Left kidney (tissue), 8 donors: ENCODE data around the gene SAA2. TPM values are rescaled to one million over a fixed set of nuclear protein-coding genes. Genes with fewer than 3 reads are reported as not detected.
"Not testable (repeated sequence)": the region's sequence is repeated elsewhere in the genome, so short reads cannot be mapped to it uniquely, and the experiment has no call there.

Experiments used
- DNase-seq: peaks from one replicate; pipeline ENCODE4 v3.0.0-alpha.2; 2013
- long read RNA-seq, 8 donors: transcript quantifications; one replicate each; lab custom pipeline, GENCODE V29; 2026
- polyA plus RNA-seq: library from polyadenylated mRNA; unstranded; fragments of 120-200 nt; gene quantifications from one replicate; pipeline ENCODE4 v1.2.1, GENCODE V29; 2013; ENCODE audit not compliant: insufficient read length

The SAA2 gene
- polyA plus RNA-seq: not detected
- long read RNA-seq, donor 1: 0 reads
- long read RNA-seq, donor 2: 0 reads
- long read RNA-seq, donor 3: 0 reads
- long read RNA-seq, donor 4: 0 reads
- long read RNA-seq, donor 5: 0 reads
- long read RNA-seq, donor 6: 0 reads
- long read RNA-seq, donor 7: 0 reads
- long read RNA-seq, donor 8: 0 reads

GRCh38 chr11:18248561-18248960, at the start of gene SAA2:
Gene SAA2, minus strand, starts transcription at chr11:18248668. Its CDS starts 657 bp downstream, at chr11:18248011.
- DNase-seq: no peak

DNA sequence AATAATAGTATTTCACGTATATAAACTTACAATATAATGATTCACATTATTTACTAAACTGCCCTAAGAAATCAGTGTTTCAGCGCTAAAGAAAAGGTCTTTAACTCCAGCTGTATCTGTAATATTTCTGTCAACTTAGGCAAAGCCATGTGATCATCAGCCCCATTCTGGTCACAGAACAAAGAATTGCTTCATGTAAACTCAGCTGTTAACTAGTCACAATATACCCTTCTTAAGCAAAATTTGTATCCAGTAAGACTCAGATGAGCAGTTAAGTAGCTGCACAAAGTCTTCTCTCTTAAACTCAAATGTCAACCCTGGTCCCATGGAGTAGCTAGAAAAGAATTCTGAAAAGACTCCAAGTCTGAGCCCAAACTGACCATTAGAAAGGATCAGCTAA, 46.8 kb upstream of the SAA2 start:
- no peak for DNase-seq

DNA sequence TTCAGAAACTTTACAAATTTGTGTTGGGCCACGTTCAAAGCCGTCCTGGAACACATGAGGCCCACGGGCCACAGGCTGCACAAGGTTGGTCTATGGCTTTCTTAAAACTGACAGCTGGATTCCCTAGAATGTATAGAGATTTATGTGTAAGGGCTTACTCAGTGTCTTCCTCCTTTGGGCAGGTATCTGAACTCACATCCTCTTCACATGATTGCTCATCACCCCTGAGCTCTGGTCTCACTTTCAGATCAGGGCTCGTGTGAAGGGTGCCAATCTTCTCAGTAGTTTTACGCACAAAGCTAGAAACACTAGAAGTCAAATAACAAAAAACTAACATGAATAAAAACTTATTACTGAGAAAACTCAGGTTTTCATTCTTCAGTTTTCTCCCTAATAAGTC, 46.4 kb upstream of the SAA2 start:
- no peak for DNase-seq

- DNase-seq: no peak
These were observed 40.4 kb upstream of the SAA2 start for GRCh38 chr11:18288911-18289310.

DNA sequence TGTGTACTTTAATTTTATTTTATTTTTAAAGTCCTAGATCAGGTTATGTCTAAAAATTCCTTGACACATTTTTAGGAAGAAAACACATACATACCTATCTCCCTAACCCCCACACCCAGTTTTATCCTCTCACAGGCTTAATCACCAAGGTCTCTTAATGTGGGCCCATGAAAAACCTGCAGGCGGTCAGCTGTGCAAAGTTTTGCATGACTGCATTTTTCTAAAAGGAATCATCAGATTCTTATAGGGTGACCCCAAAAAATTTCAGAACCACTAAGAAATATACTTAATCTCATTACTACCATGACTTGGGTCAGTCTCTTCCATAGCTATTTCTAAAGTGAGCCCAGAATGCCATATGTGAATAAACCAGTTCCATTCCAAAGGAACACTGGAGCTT, 37.4 kb upstream of the SAA2 start:
- DNase-seq: no peak

DNA sequence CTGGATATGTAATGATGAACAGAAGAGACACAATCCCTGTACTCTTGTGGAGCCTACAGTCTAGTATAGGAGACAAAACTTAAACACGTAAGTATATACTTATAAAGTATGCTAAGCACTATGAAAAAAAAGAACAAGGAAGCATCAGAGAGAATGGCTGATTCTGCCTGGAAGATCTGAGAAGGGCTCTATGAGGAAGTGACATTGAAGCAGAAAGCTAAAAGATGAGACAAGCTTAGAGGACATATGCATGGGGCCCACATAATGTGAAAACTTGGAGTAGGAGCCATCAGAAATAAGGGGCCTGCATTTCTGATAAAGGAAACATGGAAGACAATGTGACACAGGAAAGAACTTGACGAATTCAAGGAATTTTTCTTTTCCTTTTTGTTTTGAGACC, 34.2 kb upstream of the SAA2 start:
- no peak for DNase-seq

DNA sequence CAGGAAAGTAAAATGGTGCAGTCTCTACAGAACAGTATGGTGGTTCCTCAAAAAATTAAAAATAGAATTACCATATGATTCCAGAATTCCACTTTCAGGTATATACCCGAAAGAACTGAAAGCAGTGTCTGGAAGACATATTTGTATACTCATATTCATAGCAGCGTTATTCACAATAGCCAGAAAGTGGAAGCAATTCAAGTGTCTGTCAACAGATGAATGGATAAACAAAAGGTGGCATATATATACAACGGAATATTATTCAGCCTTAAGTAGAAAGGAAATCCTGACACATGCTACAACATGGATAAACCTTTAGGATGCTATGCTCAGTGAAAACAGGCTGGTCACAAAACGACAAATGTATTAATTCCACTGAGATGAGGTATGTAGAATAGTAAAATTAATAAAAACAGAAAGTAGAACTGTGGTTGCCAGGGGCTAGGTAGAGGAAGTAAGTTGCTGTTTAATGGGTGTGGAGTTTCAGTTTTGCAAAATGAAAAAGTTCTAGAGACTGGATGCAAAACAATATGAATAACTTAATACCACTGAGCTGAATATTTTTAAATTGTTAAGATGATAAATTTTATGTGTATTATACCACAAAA, 32.1 kb upstream of the SAA2 start:
- DNase-seq: no peak

DNA sequence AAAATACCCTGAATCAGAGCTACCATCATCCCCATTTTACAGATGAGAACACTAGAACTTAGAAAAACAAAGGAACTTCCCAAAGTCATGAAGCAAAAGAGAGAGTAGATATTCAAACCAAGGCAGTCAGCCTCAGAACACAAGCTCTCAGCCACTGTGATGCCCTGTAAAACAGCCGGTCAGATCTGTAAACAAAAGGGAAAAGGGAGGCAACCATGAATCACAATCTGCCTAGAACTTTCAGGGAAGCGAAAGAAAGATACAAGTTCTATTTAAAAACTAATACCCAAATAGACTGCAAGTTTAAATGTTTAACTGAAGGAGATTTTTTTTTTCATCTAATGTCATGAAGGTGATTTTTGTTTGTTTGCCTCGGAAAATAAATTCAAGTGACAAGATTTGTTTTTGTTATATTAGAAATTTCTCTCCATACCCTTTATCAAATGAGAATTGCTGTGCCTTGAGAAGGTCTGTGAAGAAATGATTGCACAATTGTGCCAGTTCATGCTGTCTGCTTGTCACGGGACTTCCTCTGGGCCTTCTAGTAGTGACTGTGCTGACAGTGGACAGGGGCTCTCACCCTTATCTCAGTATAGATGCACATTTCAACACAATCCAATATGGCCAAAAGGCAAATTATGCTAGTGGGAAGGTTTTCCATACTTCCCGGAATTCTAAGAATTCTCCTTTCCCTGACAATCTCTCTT, 29.2 kb upstream of the SAA2 start:
- no peak for DNase-seq

DNA sequence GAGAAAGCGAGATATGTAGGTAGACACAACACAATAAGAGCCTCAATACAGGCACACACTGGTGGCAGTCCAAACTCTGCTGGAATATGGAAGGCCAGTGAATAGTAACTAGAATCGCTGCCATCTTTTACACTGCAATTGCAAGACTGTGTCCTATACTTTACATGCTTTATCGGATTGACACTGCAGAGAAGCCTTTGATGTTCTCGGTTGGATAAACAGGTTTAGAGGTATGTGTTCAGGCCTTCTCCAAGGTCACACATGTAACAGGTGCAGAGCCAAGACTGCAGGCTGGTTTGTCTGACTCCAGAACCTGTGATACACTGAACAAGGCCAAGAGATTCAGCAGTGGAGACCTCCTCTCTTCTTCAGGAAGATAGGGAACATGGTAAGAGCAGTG, 22.7 kb upstream of the SAA2 start:
- no peak for DNase-seq

- DNase-seq: no peak
These were observed 21.6 kb upstream of the SAA2 start for GRCh38 chr11:18270102-18270501.

GRCh38 chr11:18269252-18269651, 20.8 kb upstream of the SAA2 start:
- not testable (repeated sequence) for DNase-seq

GRCh38 chr11:18267335-18268133, 19.1 kb upstream of the SAA2 start:
- DNase-seq: not testable (repeated sequence)

- DNase-seq: no peak
These were observed 17.5 kb upstream of the SAA2 start, which contains the start of gene SAA1 for GRCh38 chr11:18265949-18266348. Gene SAA1, plus strand, starts transcription at chr11:18266264. Its CDS starts 624 bp downstream, at chr11:18266888.

DNA sequence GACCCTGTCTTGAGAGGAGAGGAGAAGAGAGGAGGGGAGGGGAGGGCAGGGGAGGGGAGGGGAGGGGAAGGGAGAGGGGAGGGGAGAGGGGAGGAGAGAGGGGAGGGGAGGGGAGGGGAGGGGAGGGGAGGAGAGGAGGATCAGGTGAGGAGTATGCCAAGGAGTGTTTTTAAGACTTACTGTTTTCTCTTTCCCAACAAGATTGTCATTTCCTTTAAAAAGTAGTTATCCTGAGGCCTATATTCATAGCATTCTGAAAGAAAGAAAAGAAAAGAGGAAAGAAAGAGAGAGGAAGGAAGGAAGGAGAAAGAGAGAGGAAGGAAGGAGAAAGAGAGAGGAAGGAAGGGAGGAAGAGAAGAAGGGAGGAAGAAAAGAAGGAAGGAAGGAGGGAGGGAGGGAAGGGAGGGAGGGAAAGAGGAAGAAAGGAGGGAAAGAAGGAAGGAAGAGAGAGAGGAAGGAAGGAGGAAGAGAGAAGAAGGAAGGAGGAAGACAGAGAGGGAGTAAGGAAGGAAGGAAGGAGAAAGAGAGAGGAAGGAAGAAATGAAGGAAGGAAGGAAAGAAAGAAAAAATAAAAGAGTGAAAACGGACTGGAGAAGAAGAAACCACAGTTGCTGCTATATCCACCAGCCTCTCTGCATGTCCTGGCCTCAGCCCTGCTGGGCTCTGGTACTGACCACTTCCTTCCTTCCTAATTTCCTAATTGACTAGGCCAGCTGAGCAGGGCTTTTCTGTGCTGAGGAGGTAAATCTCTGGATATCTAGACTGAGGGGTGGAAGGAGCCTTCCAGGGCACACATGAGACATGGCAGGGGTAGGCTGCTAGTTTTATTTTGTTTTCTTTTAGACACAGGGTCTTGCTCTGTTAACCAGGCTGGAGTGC, 16.4 kb upstream of the SAA2 start:
- DNase-seq: no peak

- DNase-seq: no peak
These were observed 15.6 kb upstream of the SAA2 start for GRCh38 chr11:18264035-18264434.

GRCh38 chr11:18262681-18263350, 14.3 kb upstream of the SAA2 start:
- DNase-seq: not testable (repeated sequence)

DNA sequence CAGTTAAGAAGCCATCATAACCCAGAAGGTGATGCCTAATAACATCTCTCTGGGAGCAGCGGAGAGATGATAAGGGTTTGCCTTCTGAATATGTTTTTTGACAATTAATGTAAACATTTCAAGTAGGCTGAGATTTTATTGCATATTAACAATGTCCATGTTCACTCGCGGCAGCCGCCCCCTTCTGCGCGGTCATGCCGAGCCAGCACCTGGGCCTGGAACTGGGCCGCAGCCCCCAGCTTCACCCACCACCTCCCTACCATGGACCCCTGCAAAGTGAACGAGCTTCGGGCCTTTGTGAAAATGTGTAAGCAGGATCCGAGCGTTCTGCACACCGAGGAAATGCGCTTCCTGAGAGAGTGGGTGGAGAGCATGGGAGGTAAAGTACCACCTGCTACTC, 13.3 kb upstream of the SAA2 start:
- DNase-seq: no peak

GRCh38 chr11:18259259-18259658, 10.8 kb upstream of the SAA2 start:
- no peak for DNase-seq

- no peak for DNase-seq
These were observed 6.4 kb upstream of the SAA2 start for GRCh38 chr11:18254781-18255361.

GRCh38 chr11:18253778-18254338, 5.4 kb upstream of the SAA2 start:
- DNase-seq: no peak
